Fibroblast of lung (primary cell): ENCODE data around the gene GNB2. TPM values are rescaled to one million over a fixed set of nuclear protein-coding genes. Genes with fewer than 3 reads are reported as not detected.

Experiments used
- DNase-seq, 2 donors: peaks; one replicate each; pipeline versions ENCODE4 v3.0.0 to v3.0.0-alpha.2; 2010; ENCODE audit warnings: low read depth in 2 of 2
- H2AFZ ChIP-seq: 2 replicates; pipeline ENCODE4 v1.5.1; 2012; ENCODE audit warnings: low read length, control low read depth, inconsistent platforms
- H3K27ac ChIP-seq: 2 replicates; pipeline ENCODE4 v1.5.1; 2011; ENCODE audit warnings: low read length, control low read depth; ENCODE audit not compliant: insufficient read depth
- H3K27me3 ChIP-seq: 2 replicates; pipeline ENCODE4 v1.5.1; 2011; ENCODE audit warnings: mild to moderate bottlenecking, low read length; ENCODE audit not compliant: control insufficient read depth, insufficient read depth
- H3K36me3 ChIP-seq: 2 replicates; pipeline ENCODE4 v1.5.1; 2011; ENCODE audit warnings: low read length; ENCODE audit not compliant: control insufficient read depth, insufficient read depth
- H3K4me1 ChIP-seq: 2 replicates; pipeline ENCODE4 v1.5.1; 2011; ENCODE audit warnings: low read length; ENCODE audit not compliant: control insufficient read depth, insufficient read depth; ENCODE audit errors: extremely low read depth
- H3K4me2 ChIP-seq: 2 replicates; pipeline ENCODE4 v1.5.1; 2011; ENCODE audit warnings: low read length, control low read depth; ENCODE audit not compliant: insufficient read depth; ENCODE audit errors: extremely low read depth
- H3K4me3 ChIP-seq, 4 experiments: fragments of 200-600 bp in 1 of 4; sonication (generic) in 1 of 4; replicated peaks in 1 of 4; 2 replicates each; pipeline ENCODE4 v1.5.1; 2011 to 2016; ENCODE audit warnings: low read length in 4 of 4, low read depth in 3 of 4, mild to moderate bottlenecking in 3 of 4, control low read depth in 2 of 4, inconsistent platforms in 1 of 4, mixed read lengths in 1 of 4; ENCODE audit not compliant: insufficient read depth in 1 of 4; ENCODE audit errors: control extremely low read depth in 1 of 4
- H3K79me2 ChIP-seq: 2 replicates; pipeline ENCODE4 v1.5.1; 2012; ENCODE audit warnings: mild to moderate bottlenecking, low read length, inconsistent platforms; ENCODE audit not compliant: control insufficient read depth, insufficient read depth
- H3K9ac ChIP-seq: 2 replicates; pipeline ENCODE4 v1.5.1; 2011; ENCODE audit warnings: mild to moderate bottlenecking, low read length, control low read depth; ENCODE audit not compliant: insufficient read depth
- H3K9me3 ChIP-seq: 2 replicates; pipeline ENCODE4 v1.5.1; 2012; ENCODE audit warnings: low read depth, low read length; ENCODE audit not compliant: control insufficient read depth, insufficient read depth
- H4K20me1 ChIP-seq: 2 replicates; pipeline ENCODE4 v1.5.1; 2011; ENCODE audit warnings: low read length; ENCODE audit not compliant: control insufficient read depth, insufficient read depth; ENCODE audit errors: extremely low read depth
- EZH2 ChIP-seq: IDR thresholded peaks from 2 replicates; pipeline ENCODE4 v1.5.1; 2012; ENCODE audit warnings: low read length, control low read depth, mild to moderate bottlenecking; ENCODE audit errors: missing control alignments
- polyA plus RNA-seq, 2 donors: library from polyadenylated mRNA; depleted of rRNA in 1 of 2; stranded (reverse) in 1 of 2; unstranded in 1 of 2; fragments of >200 nt; gene quantifications; 2 replicates each; pipeline ENCODE4 v1.2.1, GENCODE V29; 2011 to 2012; ENCODE audit warnings: missing spikeins in 1 of 2
- total RNA-seq: library from RNA; depleted of rRNA; stranded (reverse); fragments of >200 nt; gene quantifications from 2 replicates; pipeline ENCODE4 v1.2.1, GENCODE V29; 2014
- TF ChIP-seq, protein P1 (sequence below), 2 donors: IDR thresholded peaks in 1 of 2; conservative IDR thresholded peaks in 1 of 2; 1 replicate in 1 of 2; 2 replicates in 1 of 2; pipeline ENCODE4 v1.5.1; 2011 to 2012; ENCODE audit warnings: low read length in 2 of 2, control low read depth in 1 of 2, inconsistent platforms in 1 of 2, low read depth in 1 of 2, mild to moderate bottlenecking in 1 of 2

The GNB2 gene
- total and polyA plus RNA-seq, 2 donors (not counting 1 experiment from before 2014, with no cell fraction given), result 85.2 to 145 TPM

DNA sequence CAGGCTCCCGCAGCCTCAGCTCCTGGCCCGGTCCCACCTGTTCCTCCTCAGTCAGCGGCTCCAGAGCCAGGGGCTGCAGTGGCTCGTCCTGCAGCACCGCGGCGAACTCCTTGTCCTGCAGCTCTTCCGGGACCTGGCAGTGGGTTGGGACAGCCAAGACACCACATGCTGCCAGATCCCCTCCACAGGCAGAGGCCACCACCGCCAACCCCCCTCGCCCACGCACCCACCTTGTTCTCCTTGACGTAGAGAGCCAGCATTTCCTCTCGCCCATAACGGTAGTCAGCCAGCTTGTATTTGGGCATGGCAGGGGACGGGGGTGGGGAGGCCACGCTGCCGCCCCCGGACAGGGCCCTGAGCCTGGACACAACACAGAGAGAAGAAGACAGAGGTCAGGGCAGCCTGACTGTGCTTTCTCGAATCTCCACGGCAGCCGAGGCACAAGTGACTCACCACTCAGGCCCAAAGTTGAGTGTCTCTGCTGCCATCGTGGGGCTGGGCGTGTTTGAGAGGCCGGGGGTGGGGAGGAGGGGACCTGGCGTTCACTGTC, 14.3 kb downstream of the GNB2 start:
- peaks cover 34% of the 10 kb centered on the region for H3K36me3 ChIP-seq
- DNase-seq, result peak in 1 of 2 donors; percentile 41

DNA sequence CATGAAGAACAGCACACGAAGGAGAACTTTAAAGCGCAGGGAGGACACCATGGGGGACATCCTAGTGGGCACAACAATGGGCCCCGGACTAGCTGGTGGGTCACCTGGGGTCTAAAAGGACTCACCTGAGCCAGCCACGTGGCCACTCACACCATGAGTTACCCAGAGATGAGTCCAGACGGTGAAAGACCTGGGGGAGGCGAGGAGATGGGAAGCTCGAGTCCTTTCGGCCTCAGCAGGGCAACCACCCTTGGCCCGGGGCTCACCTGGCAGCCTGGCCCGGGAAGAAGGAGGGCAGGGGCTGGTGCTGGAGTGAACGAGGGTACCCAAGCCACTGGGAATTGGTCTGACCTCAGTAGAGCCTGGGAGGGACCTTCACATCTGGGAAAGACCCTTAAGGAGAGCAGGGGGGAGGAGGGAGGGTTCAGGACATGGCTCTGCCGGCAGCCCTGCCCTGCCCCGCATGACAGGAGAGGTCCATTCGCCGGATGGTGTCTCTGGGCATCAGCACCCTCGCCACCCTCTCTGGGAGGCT, 14.9 kb downstream of the GNB2 start:
- no peak for TF ChIP-seq EZH2
- TF ChIP-seq, protein P1, sequence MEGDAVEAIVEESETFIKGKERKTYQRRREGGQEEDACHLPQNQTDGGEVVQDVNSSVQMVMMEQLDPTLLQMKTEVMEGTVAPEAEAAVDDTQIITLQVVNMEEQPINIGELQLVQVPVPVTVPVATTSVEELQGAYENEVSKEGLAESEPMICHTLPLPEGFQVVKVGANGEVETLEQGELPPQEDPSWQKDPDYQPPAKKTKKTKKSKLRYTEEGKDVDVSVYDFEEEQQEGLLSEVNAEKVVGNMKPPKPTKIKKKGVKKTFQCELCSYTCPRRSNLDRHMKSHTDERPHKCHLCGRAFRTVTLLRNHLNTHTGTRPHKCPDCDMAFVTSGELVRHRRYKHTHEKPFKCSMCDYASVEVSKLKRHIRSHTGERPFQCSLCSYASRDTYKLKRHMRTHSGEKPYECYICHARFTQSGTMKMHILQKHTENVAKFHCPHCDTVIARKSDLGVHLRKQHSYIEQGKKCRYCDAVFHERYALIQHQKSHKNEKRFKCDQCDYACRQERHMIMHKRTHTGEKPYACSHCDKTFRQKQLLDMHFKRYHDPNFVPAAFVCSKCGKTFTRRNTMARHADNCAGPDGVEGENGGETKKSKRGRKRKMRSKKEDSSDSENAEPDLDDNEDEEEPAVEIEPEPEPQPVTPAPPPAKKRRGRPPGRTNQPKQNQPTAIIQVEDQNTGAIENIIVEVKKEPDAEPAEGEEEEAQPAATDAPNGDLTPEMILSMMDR (conservative IDR thresholded peaks at IDR 0.05 in 1 of 2, IDR thresholded peaks at IDR 0.05 in 1 of 2; ENCODE audit: low read depth in 1 of 2, low read length in 2 of 2), result no peak
- no peak for DNase-seq
- no peaks in the 10 kb centered on the region for H4K20me1 ChIP-seq
- H3K27me3 ChIP-seq, result no peaks in the 10 kb centered on the region
- peaks cover 10% of the 10 kb centered on the region for H3K4me1 ChIP-seq
- peaks cover 29% of the 10 kb centered on the region for H3K36me3 ChIP-seq
- H3K27ac ChIP-seq, result no peak overlapping the region
- no peak overlapping the region for H3K4me3 ChIP-seq
- no peak overlapping the region for H2AFZ ChIP-seq
- H3K79me2 ChIP-seq, result peaks cover 49% of the 10 kb centered on the region
- no peak overlapping the region for H3K4me2 ChIP-seq
- no peaks in the 10 kb centered on the region for H3K9me3 ChIP-seq
- no peak overlapping the region for H3K9ac ChIP-seq

More for the DNA sequence above, 14.3 kb downstream of the GNB2 start:
- Histone ChIP-seq H3K9ac (no peak overlapping the region), H3K4me2 (no peak overlapping the region), H3K4me1 (peaks cover 10% of the 10 kb centered on the region), H3K27me3 (no peaks in the 10 kb centered on the region), H3K4me3 (no peak overlapping the region), H3K79me2 (peaks cover 43% of the 10 kb centered on the region), H4K20me1 (no peaks in the 10 kb centered on the region), H3K9me3 (no peaks in the 10 kb centered on the region), H2AFZ (no peak overlapping the region), H3K27ac (no peak overlapping the region)
- TF ChIP-seq EZH2, result no peak
- TF ChIP-seq, protein P1 (conservative IDR thresholded peaks at IDR 0.05 in 1 of 2, IDR thresholded peaks at IDR 0.05 in 1 of 2; ENCODE audit: low read depth in 1 of 2, low read length in 2 of 2), result no peak

DNA sequence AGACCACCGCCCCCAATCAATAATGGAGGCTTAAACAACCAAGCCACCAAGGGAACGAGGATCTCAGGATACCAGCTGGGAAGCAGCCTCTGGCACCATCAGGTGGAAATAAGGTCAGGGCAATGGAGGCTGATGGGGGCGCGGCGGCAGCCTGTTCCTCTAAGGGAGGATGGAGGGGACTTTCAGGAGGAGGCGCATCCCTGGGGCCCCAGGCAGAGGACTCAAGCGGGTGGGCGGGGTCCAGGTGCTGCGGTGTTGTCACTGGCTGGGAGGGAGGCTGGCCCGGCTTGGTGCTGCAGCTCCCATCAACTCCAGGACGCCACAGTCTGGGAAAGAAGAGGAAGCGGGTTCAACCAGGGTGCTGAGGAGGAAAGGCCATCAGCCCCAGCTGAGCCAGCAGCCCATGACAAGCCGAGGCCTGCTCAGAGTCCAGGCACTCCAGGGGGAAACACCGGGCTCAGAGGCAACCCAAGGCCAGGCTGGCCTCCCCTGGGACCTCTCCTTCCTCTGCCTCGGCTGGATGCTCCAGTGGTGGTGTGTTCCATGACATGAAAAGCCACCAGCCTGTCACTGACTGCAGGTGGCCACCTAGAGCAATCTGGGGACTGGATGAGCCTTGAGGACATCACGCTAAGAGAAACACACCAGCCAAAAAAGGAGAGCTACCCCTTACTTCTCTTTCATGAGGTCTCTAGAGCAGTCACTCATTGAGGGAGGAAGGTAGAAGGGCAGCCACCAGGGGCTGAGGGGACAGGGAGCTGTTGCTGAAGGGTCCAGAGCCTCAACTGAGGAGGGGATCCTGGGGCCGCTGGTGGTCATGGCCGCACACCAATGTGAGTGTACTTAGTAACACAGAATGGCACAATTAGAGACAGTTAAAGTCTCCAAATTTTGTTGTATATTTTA, 15.9 kb downstream of the GNB2 start:
- Histone ChIP-seq H3K4me3 (no peak overlapping the region), H2AFZ (no peak overlapping the region), H3K4me2 (no peak overlapping the region), H3K36me3 (peaks cover 24% of the 10 kb centered on the region), H3K9me3 (no peaks in the 10 kb centered on the region), H3K27ac (no peak overlapping the region), H3K9ac (no peak overlapping the region), H4K20me1 (no peaks in the 10 kb centered on the region), H3K4me1 (peaks cover 10% of the 10 kb centered on the region), H3K27me3 (no peaks in the 10 kb centered on the region), H3K79me2 (peaks cover 52% of the 10 kb centered on the region)
- no peak for DNase-seq
- TF ChIP-seq, protein P1 (conservative IDR thresholded peaks at IDR 0.05 in 1 of 2, IDR thresholded peaks at IDR 0.05 in 1 of 2; ENCODE audit: low read depth in 1 of 2, low read length in 2 of 2), result no peak
